ENCODE measurements around the gene WDFY3.

GRCh38 chr4:84966382-84967242, at the start of gene WDFY3:
- TF ChIP-seq CTCF (IDR thresholded peaks at IDR 0.05; ENCODE audit: insufficient read depth, low read length) (no peak), REST (IDR thresholded peaks at IDR 0.05; ENCODE audit: insufficient replicate concordance, low read depth) (no peak)

Measured in HL-60 (cell line).